Omental fat pad (tissue), 4 donors: ENCODE results near the gene APOC1. TPM values are rescaled to one million over a fixed set of nuclear protein-coding genes. Genes with fewer than 3 reads are reported as not detected.

Experiments used
- ATAC-seq: fragments of 150-250 bp; one replicate; pipeline ENCODE4 v1.9.1; 2016; ENCODE audit warnings: mild to moderate bottlenecking, moderate library complexity; ENCODE audit not compliant: low FRiP score
- DNase-seq: peaks from one replicate; pipeline ENCODE4 v3.0.0-alpha.2; 2019; ENCODE audit warnings: low spot score
- CTCF ChIP-seq, 3 donors: fragments of 450-650 bp; IDR thresholded peaks; one replicate each; pipeline ENCODE4 v1.5.1; 2016 to 2017; ENCODE audit warnings: antibody characterized with exemption in 3 of 3, mild to moderate bottlenecking in 3 of 3, moderate library complexity in 2 of 3
- total RNA-seq, 4 donors: library from RNA; depleted of rRNA; stranded (reverse); fragments of >200 nt; gene quantifications; one replicate each; pipeline ENCODE4 v1.1.0, GENCODE V29; 2016

APOC1 gene
- total RNA-seq, 4 donors from 2014 or later = 12.3 to 121 (median 21.8) TPM

- DNase-seq (no peak), ATAC-seq (no peak)
Observed at GRCh38 chr19:44943801-44944249, 29.4 kb downstream of the APOC1 start.

GRCh38 chr19:44947041-44947581 is 32.7 kb downstream of the APOC1 start:
- DNase-seq = no peak
- TF ChIP-seq CTCF (IDR thresholded peaks at IDR 0.05) = no peak
- no peak for ATAC-seq

More at GRCh38 chr19:44943801-44944249, 29.4 kb downstream of the APOC1 start:
- TF ChIP-seq CTCF (IDR thresholded peaks at IDR 0.05) = no peak

GRCh38 chr19:44948237-44948636 is 33.8 kb downstream of the APOC1 start:
- DNase-seq = no peak
- TF ChIP-seq CTCF (IDR thresholded peaks at IDR 0.05) = no peak
- no peak for ATAC-seq

GRCh38 chr19:44948763-44949374 is 34.5 kb downstream of the APOC1 start:
- TF ChIP-seq CTCF (IDR thresholded peaks at IDR 0.05) = no peak
- ATAC-seq (no peak), DNase-seq (no peak)

- TF ChIP-seq CTCF (IDR thresholded peaks at IDR 0.05) = no peak
- ATAC-seq (no peak), DNase-seq (no peak)
Observed at GRCh38 chr19:44949550-44949949, 35.1 kb downstream of the APOC1 start.

GRCh38 chr19:44951179-44952159 is 37.1 kb downstream of the APOC1 start:
- ATAC-seq (no peak), DNase-seq (peak; percentile 56)
- peak in 2 of 3 donors; percentile 64 to 84 for TF ChIP-seq CTCF (IDR thresholded peaks at IDR 0.05)
